ENCODE data around the gene SUGCT. TPM values are rescaled to one million over a fixed set of nuclear protein-coding genes. Genes with fewer than 3 reads are reported as not detected.

Gene SUGCT
- total RNA-seq, 2 experiments from 2014 or later, result 0.44 to 0.57 TPM

DNA sequence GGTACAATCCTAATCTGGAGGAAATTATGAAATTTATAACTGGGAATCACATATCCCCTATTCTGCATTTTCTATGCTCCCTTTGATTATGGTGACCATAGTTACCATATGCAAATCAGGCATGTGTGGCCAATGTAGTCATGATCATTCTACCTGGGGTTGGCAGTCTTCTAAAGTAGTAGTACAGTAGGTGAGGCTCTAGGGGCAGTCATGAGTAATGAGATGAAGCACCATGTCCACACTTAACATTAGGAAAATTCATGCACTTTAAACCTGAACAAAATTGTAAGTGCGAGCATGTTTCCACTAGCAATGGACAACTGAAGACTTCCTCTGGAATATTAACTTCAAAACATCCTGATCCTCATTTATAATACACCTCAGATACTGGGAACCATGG is 545.9 kb downstream of the SUGCT start:
- Mint-ChIP-seq H3K4me1 (no peaks in the 10 kb centered on the region), H3K27me3 (no peaks in the 10 kb centered on the region), H3K36me3 (no peaks in the 10 kb centered on the region), H3K27ac (no peak overlapping the region), H3K4me3 (no peak overlapping the region), H3K9me3 (no peaks in the 10 kb centered on the region)
- POLR2A ChIA-PET, result no interaction called here
- no peak for DNase-seq
- ATAC-seq (ENCODE audit: low read depth), result no peak

- Mint-ChIP-seq H3K27ac (no peak overlapping the region), H3K9me3 (no peaks in the 10 kb centered on the region), H3K4me3 (no peak overlapping the region), H3K36me3 (no peaks in the 10 kb centered on the region), H3K4me1 (no peaks in the 10 kb centered on the region), H3K27me3 (no peaks in the 10 kb centered on the region)
- POLR2A ChIA-PET, result no interaction called here
- ATAC-seq (ENCODE audit: low read depth) (no peak), DNase-seq (no peak)
These were observed 547.9 kb downstream of the SUGCT start for GRCh38 chr7:40682696-40683095.

- POLR2A ChIA-PET, result no interaction called here
- no peak overlapping the region for H3K27ac Mint-ChIP-seq
- ATAC-seq (ENCODE audit: low read depth), result no peak
These were observed 559.4 kb downstream of the SUGCT start for GRCh38 chr7:40694026-40694809.

GRCh38 chr7:40694991-40695390 is 560.2 kb downstream of the SUGCT start:
- Mint-ChIP-seq H3K4me3 (no peak overlapping the region), H3K9me3 (no peaks in the 10 kb centered on the region), H3K36me3 (no peaks in the 10 kb centered on the region), H3K27ac (no peak overlapping the region), H3K27me3 (no peaks in the 10 kb centered on the region), H3K4me1 (peaks cover 4% of the 10 kb centered on the region)
- DNase-seq, result no peak
- ATAC-seq (ENCODE audit: low read depth), result no peak
- POLR2A ChIA-PET, result no interaction called here

More at GRCh38 chr7:40694026-40694809, 559.4 kb downstream of the SUGCT start:
- H3K4me3 Mint-ChIP-seq, result no peak overlapping the region
- DNase-seq, result no peak
- no peaks in the 10 kb centered on the region for H3K36me3 Mint-ChIP-seq
- no peaks in the 10 kb centered on the region for H3K27me3 Mint-ChIP-seq
- H3K4me1 Mint-ChIP-seq, result peaks cover 2% of the 10 kb centered on the region
- no peaks in the 10 kb centered on the region for H3K9me3 Mint-ChIP-seq

DNA sequence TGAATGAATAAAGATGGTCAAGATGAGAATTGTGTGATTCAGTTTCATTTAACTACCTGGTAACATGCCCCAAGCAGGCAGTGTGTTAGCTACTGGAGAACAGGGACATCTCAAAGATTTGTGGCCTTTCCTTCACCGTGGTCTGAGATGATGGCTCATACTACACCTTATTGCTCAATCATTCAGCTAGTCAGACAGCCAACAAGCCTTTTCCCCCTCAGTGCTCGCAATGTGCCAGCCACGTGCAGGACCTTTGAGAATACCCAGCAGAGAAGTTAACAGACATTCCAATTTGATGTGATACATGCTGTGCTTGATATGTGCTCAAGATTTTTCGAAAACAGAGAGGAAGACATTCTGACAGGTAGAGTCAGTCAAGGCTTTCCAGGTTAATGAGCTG is 562.8 kb downstream of the SUGCT start:
- POLR2A ChIA-PET, result no interaction called here
- no peak overlapping the region for H3K4me3 Mint-ChIP-seq
- no peak for DNase-seq
- no peaks in the 10 kb centered on the region for H3K27me3 Mint-ChIP-seq
- H3K27ac Mint-ChIP-seq, result no peak overlapping the region
- ATAC-seq (ENCODE audit: low read depth), result no peak
- H3K9me3 Mint-ChIP-seq, result no peaks in the 10 kb centered on the region
- H3K4me1 Mint-ChIP-seq, result peaks cover 28% of the 10 kb centered on the region
- no peaks in the 10 kb centered on the region for H3K36me3 Mint-ChIP-seq

GRCh38 chr7:40698214-40698920 is 563.6 kb downstream of the SUGCT start:
- peaks cover 4% of the 10 kb centered on the region for H3K27me3 Mint-ChIP-seq
- H3K27ac Mint-ChIP-seq, result no peak overlapping the region
- POLR2A ChIA-PET, result no interaction called here
- ATAC-seq (ENCODE audit: low read depth), result no peak
- no peak for DNase-seq
- no peak overlapping the region for H3K4me3 Mint-ChIP-seq
- no peaks in the 10 kb centered on the region for H3K36me3 Mint-ChIP-seq
- peaks cover 29% of the 10 kb centered on the region for H3K4me1 Mint-ChIP-seq
- H3K9me3 Mint-ChIP-seq, result no peaks in the 10 kb centered on the region

GRCh38 chr7:40698921-40699260 is 564.1 kb downstream of the SUGCT start:
- POLR2A ChIA-PET, result no interaction called here
- no peaks in the 10 kb centered on the region for H3K36me3 Mint-ChIP-seq
- H3K27me3 Mint-ChIP-seq, result peaks cover 4% of the 10 kb centered on the region
- H3K9me3 Mint-ChIP-seq, result no peaks in the 10 kb centered on the region
- ATAC-seq (ENCODE audit: low read depth) (no peak), DNase-seq (no peak)
- H3K4me1 Mint-ChIP-seq, result peaks cover 29% of the 10 kb centered on the region
- H3K4me3 Mint-ChIP-seq, result peak overlapping the region; percentile 16
- no peak overlapping the region for H3K27ac Mint-ChIP-seq

- POLR2A ChIA-PET, result no interaction called here
- DNase-seq (peak; percentile 32), ATAC-seq (ENCODE audit: low read depth) (peak; percentile 89)
- peaks cover 4% of the 10 kb centered on the region for H3K27me3 Mint-ChIP-seq
- peak overlapping the region; percentile 60 for H3K27ac Mint-ChIP-seq
- H3K36me3 Mint-ChIP-seq, result no peaks in the 10 kb centered on the region
- peaks cover 29% of the 10 kb centered on the region for H3K4me1 Mint-ChIP-seq
- no peaks in the 10 kb centered on the region for H3K9me3 Mint-ChIP-seq
- peak overlapping the region; percentile 24 for H3K4me3 Mint-ChIP-seq
These were observed 566.0 kb downstream of the SUGCT start for GRCh38 chr7:40700653-40701421.

DNA sequence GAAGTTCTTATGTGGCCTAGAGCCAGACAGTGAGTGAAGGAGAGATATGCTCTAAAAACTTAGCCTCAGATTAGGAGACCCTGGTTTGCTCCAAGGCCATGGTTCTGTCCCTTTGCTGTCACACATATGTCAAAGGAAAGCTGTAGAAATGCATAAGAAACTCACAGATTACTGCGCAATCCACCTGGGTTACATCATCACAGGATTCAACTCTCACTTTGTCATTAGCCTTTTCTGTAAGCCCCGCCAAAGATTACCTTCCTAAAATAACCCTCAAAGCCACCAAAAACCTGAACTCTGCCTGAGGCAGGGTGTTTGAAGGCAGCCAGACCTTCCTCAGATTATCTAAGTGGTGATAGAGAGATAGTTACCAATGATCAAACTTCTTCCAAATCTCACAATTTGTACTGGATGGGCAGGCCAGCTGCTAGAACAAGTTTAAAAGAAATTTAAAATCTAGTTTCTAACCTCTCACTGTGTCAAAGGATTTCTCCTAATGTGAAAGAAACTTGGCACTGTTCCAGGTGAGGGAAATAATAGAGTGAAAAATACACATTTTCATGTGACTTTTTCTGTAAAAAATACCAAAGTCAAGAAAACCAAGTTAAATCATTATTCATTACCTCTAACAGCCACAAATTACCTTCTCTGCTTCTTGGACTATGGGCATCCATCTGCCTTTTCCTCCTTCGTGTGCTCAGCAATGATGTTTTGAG is 567.2 kb downstream of the SUGCT start:
- Mint-ChIP-seq H3K4me3 (no peak overlapping the region), H3K27ac (peak overlapping the region; percentile 53), H3K36me3 (no peaks in the 10 kb centered on the region), H3K9me3 (no peaks in the 10 kb centered on the region), H3K27me3 (peaks cover 4% of the 10 kb centered on the region), H3K4me1 (peaks cover 29% of the 10 kb centered on the region)
- DNase-seq, result no peak
- ATAC-seq (ENCODE audit: low read depth), result no peak
- POLR2A ChIA-PET, result no interaction called here

- peaks cover 4% of the 10 kb centered on the region for H3K27me3 Mint-ChIP-seq
- POLR2A ChIA-PET, result no interaction called here
- no peaks in the 10 kb centered on the region for H3K36me3 Mint-ChIP-seq
- DNase-seq (no peak), ATAC-seq (ENCODE audit: low read depth) (no peak)
- no peaks in the 10 kb centered on the region for H3K9me3 Mint-ChIP-seq
- H3K4me3 Mint-ChIP-seq, result no peak overlapping the region
- peaks cover 28% of the 10 kb centered on the region for H3K4me1 Mint-ChIP-seq
- H3K27ac Mint-ChIP-seq, result no peak overlapping the region
These were observed 569.4 kb downstream of the SUGCT start for GRCh38 chr7:40704172-40704571.

DNA sequence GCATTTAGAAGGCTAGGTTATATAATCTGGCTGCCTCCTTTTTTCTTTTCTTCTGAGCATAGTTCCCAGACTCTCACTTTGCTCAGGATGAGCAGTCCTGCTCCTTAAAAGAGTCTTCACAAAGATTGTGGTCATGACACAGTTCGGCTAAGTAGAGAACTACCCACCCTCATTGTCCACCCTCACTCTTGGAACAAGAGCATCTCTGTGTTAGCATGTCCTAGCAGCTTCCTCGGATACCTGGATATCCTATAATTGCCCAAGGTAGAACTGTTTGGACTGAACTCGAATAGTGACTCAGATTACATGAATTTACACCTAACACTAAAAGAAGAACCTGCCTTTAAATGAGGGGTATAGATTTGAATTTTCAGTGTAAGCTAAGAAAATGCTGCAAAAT is 572.0 kb downstream of the SUGCT start:
- POLR2A ChIA-PET, result no interaction called here
- H3K4me1 Mint-ChIP-seq, result peaks cover 12% of the 10 kb centered on the region

GRCh38 chr7:40709062-40709964 is 574.5 kb downstream of the SUGCT start:
- DNase-seq (no peak), ATAC-seq (ENCODE audit: low read depth) (peak; percentile 42)
- Mint-ChIP-seq H3K36me3 (no peaks in the 10 kb centered on the region), H3K27ac (no peak overlapping the region), H3K4me3 (no peak overlapping the region), H3K9me3 (no peaks in the 10 kb centered on the region), H3K27me3 (peaks cover 3% of the 10 kb centered on the region), H3K4me1 (peaks cover 4% of the 10 kb centered on the region)
- POLR2A ChIA-PET, result no interaction called here

More for the DNA sequence above, 572.0 kb downstream of the SUGCT start:
- no peak for ATAC-seq (ENCODE audit: low read depth)
- Mint-ChIP-seq H3K27me3 (peaks cover 7% of the 10 kb centered on the region), H3K27ac (no peak overlapping the region), H3K4me3 (no peak overlapping the region), H3K36me3 (no peaks in the 10 kb centered on the region), H3K9me3 (no peaks in the 10 kb centered on the region)
- no peak for DNase-seq

Data from activated naive CD8-positive, alpha-beta T cell treated with anti-CD3 and anti-CD28 coated beads, Interleukin-2, amount 10 ng/mL, durations not matched to agents 7 days and 5 days (primary cell).